ENCODE measurements around the gene ADD1.

The ADD1 gene

GRCh38 chr4:2805712-2806389, 37.8 kb upstream of the ADD1 start:
- DNase-seq = no peak

- no peak for DNase-seq
Measured at GRCh38 chr4:2806390-2807355, 37.0 kb upstream of the ADD1 start.

- no peak for DNase-seq
Measured at GRCh38 chr4:2807571-2807970, 36.1 kb upstream of the ADD1 start.

GRCh38 chr4:2808001-2808400, 35.6 kb upstream of the ADD1 start:
- no peak for DNase-seq

GRCh38 chr4:2809610-2810180, 33.9 kb upstream of the ADD1 start:
- DNase-seq = no peak

GRCh38 chr4:2810388-2810787, 33.3 kb upstream of the ADD1 start:
- DNase-seq = no peak

GRCh38 chr4:2811830-2812611, 31.6 kb upstream of the ADD1 start:
- peak; percentile 32 for DNase-seq

GRCh38 chr4:2812612-2813354, 30.9 kb upstream of the ADD1 start:
- DNase-seq = no peak

GRCh38 chr4:2813446-2814405, 29.9 kb upstream of the ADD1 start:
- no peak for DNase-seq

GRCh38 chr4:2814627-2815270, 28.9 kb upstream of the ADD1 start:
- no peak for DNase-seq

GRCh38 chr4:2816401-2816954, 27.2 kb upstream of the ADD1 start:
- DNase-seq = no peak

GRCh38 chr4:2817137-2817536, 26.5 kb upstream of the ADD1 start:
- no peak for DNase-seq

GRCh38 chr4:2817701-2818350, 25.8 kb upstream of the ADD1 start:
- no peak for DNase-seq

- no peak for DNase-seq
Measured at GRCh38 chr4:2818351-2818939, 25.2 kb upstream of the ADD1 start.

- DNase-seq = no peak
Measured at GRCh38 chr4:2819244-2820215, 24.1 kb upstream of the ADD1 start.

- DNase-seq = no peak
Measured at GRCh38 chr4:2820216-2820982, 23.2 kb upstream of the ADD1 start.
